Fibroblast of upper back skin (primary cell): ENCODE results near the gene HEMGN.
"Not testable (repeated sequence)": the region's sequence is repeated elsewhere in the genome, so short reads cannot be mapped to it uniquely, and the experiment has no call there.

ENCODE experiments used
- DNase-seq: peaks from one replicate; pipeline ENCODE4 v3.0.0-alpha.2; 2013

The HEMGN gene

DNA sequence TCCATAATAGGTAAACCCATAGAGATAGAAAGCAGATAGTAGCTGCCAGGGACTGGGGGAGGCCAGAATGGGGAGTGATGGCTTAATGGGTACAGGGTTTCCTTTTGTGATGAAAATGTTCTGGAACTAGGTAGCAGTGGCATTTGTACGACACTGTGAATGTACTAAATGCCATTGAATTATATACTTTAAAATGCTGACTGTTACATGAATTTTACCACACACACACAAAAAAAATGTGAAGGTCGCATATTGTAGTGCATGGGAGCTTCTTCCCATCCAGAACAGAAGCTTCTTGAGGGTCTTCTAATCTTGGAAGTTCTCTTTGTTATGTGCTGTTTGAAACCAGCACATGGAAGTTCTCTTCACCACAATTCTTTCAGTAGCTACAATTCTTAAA, 25.3 kb upstream of the HEMGN start:
- no peak for DNase-seq

DNA sequence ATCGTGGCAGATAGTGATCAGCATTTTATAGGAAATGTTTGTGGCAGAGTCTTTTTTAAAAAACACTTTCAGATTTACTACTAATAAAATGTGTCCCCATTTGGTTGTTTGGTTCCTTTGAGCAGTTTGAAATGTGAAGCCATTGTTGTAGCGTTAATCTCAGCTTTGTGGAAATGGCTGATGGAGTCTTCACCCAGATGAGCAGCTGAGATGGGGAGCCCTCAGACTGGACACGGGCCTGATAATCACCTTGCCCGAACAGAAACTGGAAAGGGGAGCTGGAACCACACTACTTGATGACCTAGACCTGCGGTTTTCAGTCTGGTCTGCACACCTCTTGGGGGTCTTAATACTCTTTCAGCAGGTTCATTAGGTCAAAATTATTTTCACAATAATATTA, 24.6 kb upstream of the HEMGN start:
- no peak for DNase-seq

DNA sequence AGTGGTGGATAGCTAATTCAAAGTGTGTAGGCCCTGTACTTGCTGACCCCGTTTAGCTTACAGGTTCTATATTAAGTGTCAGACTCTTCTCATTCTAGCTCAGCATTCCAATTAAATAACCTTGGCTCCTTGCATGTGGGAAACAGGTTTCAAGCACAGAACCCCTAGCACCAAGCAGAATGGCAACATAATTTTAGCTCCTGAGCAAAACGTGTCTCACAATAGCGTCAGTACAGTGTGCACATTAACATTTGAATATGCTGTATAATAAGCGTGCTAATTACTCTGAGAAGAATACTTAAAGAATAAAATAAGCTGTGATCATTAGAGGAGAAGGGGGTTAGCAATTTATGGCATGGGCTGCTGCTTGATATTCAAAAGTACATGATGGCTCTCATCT, 24.2 kb upstream of the HEMGN start:
- no peak for DNase-seq

DNA sequence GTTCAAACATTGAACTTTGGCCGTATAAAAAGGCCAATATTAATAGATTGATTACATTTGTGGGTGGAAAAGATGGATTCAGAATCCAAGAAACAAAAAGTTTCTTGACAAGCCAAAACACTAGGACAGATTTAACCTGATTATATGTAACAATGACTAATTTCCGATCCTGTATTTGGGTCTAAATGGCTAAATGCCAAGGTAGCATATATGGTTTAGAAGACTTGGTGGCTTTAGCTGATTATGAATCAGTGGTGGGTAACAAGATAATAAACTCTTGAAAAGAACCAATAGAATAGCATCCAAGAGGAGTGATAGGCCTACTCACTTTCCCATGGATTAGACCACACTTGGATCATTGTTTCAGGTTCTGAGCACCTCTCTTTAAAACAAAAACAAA, 23.4 kb upstream of the HEMGN start:
- no peak for DNase-seq

DNA sequence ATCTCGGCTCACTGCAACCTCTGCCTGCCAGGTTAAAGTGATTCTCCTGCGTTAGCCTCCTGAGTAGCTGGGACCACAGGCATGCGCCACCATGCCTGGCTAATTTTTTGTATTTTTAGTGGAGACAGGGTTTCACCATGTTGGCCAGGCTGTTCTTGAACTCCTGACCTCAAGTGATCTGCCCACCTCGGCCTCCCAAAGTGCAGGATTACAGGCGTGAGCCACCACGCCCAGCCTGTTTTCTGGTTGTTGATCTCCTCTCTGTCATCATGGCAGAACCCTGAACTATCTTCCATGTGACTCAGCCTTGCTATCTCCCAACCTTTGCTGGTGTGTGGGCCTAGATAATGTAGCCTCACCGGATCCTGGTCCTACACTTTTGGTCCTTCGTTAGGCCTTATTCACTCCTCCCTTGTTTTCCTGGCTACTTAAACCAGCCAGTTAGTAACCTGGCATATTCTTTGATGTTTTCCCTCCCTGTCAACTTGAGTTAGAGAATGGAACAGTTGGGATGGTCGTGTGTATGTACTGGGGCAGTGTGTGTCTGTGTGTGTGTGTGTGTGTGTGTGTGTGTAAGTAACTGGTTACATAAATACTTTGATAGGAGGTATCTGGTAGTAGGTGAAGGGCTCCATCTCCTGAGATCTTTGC, 22.8 kb upstream of the HEMGN start:
- not testable (repeated sequence) for DNase-seq

DNA sequence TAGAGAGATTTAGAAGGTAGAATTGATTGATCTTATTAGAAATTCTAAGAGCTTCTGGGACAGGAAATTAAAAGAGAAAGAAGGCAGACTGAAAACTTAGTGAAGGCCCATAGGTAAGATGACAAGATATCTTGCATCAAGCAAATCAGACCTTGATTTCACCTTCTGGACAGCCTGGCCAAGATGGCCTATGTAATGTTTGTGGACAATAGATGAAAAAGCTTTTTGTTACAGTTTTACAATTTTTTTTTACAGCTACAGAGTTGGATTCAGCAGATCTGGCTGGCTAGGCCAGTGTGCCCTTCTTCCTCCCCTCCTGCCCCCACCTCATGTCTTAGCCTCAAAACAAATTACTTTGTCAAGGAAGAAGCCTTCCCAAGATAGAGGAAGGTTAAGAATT, 21.6 kb upstream of the HEMGN start:
- DNase-seq, result no peak

DNA sequence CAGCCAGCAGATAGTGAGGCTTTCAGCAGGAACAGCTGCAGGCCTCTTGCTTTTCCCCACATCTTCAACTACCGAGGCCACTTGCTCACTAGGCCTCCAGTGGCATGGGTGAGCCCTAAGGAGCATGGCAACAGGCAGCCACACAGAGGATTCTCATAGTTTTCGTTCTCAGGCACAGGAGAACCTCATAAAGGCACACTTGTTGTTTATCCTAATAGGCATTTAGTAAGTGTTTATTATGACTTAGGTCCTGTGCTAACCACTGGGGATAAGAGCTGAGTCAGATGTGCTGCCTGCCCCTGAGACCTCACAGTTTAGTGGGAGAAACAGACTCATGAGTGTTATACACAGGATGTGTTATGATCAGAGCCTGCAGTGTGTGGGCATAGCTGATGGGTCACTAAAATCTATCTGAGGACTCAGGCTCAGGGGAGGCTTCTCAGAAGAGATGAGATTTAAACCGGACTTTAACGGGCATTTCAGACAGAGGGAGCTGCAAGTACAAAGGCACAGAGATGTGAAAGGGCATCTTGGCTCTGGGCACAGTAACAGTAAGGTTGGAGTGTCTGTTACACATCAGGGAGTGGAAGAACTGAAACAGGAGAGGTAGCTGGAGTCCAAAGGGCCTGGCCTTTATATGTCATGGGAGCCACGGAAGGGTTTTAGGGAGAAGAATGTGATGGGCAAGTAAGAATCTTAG, 21.0 kb upstream of the HEMGN start:
- DNase-seq, result no peak

DNA sequence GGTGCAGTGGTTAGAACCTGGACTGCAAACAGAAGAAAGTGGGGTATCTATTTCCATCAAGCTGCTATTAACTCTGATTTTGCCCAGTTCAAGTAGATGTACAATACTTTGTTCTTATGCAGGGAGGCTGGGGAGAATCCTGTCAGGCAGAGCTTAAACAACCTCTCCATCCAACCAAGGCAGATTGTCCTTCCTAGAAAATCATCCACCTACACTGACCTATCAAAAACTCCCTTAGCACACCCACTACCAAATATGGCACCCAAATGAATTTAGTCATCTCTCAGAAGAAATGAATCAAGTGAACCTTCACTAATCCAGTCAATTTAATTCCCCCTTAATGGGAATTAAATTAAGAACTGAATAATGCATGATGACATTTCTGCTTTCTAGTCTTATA, 18.4 kb upstream of the HEMGN start:
- DNase-seq, result no peak

DNA sequence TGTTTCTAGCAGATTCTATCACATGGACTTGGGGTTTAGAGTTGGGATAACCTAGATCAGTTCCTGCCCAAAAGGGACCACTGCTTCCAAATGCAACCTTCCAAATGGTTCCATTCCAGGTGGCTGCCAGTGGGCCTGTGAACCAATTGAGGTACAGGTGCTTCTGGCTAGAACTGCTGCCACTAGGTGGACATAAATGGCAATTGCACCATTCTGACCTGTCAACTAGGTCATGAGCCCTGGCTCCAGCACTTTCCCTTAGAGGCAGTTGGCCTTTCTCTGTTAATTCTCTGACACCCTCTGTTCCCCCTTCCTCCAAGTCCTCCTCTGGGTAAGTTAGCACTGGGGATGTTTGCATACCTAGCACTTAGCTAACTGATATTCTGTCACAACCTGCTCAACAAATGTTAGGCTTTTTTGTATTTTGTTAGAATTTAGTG, 16.6 kb upstream of the HEMGN start:
- DNase-seq, result no peak

DNA sequence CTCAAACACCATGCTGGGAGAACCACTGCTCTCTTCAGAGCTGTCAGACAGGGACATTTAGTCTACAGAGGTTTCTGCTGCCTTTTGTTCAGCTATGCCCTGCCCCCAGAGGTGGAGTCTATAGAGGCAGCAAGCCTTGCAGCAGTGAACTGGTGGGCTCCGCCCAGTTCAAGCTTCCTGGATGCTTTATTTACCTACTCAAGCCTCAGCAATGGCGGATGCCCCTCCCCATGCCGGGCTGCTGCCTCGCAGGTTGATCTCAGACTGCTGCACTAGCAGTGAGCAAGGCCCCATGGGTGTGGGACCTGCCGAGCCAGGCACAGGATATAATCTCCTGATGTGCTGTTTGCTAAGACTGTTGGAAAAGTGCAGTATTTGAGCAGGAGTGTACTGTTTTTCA, 12.9 kb upstream of the HEMGN start:
- not testable (repeated sequence) for DNase-seq

DNA sequence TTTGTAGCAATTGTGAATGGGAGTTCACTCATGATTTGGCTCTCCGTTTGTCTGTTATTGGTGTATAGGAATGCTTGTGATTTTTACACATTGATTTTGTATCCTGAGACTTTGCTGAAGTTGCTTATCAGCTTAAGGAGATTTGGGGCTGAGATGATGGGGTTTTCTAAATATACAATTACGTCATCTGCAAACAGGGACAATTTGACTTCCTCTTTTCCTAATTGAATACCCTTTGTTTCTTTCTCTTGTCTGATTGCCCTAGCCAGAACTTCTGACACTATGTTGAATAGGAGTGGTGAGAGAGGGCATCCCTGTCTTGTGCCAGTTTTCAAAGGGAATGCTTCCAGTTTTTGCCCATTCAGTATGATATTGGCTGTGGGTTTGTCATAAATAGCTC, 9.1 kb upstream of the HEMGN start:
- DNase-seq, result not testable (repeated sequence)

DNA sequence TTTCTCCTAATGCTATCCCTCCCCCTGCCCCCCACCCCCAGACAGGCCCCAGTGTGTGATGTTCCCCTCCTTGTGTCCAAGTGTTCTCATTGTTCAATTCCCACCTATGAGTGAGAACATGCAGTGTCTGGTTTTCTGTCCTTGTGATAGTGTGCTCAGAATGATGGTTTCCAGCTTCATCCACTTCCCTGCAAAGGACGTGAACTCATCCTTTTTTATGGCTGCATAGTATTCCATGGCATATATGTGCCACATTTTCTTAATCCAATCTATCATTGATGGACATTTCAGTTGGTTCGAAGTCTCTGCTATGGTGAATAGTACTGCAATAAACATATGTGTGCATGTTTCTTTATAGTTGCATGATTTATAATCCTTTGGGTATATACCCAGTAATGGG, 7.5 kb upstream of the HEMGN start:
- DNase-seq, result not testable (repeated sequence)

DNA sequence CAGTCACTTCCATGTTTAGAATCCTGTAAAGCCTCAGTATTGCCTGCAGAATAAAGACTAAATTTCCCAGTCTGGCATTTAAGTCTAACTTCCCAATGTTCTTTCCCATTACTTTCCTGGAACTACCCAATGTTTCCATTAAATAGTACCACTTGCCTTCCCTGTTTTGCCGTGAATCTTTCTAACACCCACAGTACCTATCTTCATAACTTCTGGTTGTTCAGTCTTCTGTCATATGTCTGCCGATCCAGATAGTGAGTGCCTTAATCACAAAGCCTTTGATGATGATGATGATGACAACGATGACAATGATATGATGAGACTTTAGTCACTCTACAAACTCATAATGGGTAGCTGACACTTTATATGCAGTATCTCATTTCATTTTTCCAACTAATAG, 6.6 kb upstream of the HEMGN start:
- no peak for DNase-seq

DNA sequence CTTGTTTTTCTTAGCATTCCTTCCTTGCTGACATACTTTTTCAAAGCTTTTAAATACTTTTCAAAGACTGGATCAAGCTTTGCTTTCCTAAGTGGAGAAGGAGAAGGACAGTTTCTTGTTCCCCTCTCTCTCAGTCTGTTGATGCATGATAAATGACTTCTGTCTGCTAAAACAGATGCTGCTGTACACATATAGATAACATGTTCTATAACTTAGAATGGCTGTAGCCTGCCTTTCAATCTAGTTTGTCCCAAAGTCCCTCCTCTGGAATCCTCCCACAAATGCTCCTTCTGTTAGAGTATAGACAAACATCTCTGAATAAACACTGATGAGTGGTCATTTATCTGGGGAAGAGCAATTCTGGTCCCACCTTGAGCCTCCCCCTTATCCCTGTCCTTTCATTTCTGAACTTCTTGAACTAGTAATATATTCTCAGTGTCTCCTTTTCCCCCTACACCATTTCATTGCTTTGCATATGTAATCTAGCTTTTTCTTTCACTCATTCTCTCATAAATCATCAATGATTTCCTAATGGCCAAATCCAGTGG, 5.4 kb upstream of the HEMGN start:
- DNase-seq, result no peak

DNA sequence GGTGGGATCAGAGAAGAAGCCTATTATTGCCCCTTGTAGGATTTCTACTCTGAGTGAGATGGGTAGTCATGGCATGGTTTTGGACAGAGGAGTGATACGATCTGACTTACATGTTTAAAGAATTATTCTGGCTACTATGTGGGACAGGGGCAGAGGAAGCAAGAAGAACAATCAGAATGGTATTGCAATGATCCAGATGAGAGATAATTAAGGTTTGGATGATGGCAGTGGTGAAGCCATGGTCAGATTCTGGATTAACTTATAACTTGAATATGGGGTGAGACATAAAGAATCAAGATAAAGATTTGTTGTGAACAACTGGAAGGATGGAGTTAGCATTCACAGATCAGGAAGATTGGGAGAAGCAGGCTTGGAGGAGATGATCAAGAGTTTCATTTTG, 3.4 kb upstream of the HEMGN start:
- no peak for DNase-seq

DNA sequence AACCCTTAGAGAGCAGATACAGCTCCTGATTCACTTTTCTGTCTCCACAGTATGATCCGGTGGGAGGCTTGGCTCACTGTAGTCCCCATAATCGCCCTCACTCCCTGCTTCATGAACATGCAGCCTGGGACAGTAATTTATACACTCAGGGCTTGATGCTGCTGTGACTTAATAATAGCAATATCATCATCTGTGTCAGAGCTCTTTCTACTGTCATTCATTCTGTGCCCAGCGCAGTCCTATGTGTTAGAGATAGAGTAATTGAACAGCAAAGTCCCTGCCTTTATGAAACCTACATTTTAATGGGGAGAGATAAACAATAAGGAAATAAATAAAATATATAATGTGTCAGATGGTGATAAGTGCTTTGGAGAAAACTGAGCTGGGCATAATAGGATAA, 2.8 kb upstream of the HEMGN start:
- DNase-seq, result no peak

DNA sequence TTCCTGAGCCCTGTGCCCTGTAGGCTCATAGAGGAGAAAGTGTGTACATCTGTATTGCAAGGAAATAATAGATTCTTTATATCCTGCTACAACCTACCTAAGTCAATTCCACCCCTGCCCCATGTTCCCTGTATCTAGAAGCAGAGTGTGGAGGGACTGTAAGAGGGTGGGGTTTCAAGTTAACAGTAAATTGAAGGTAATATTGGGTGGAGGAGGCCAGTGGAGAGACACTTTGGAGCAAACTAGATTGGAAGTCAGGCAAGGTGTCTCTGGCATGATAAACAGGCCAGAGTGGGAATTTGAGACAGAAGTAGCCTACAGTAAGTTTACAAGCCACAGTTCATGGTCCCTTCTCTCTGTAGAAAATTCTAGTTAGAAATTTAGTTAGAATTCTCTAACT, 2.3 kb upstream of the HEMGN start:
- no peak for DNase-seq

DNA sequence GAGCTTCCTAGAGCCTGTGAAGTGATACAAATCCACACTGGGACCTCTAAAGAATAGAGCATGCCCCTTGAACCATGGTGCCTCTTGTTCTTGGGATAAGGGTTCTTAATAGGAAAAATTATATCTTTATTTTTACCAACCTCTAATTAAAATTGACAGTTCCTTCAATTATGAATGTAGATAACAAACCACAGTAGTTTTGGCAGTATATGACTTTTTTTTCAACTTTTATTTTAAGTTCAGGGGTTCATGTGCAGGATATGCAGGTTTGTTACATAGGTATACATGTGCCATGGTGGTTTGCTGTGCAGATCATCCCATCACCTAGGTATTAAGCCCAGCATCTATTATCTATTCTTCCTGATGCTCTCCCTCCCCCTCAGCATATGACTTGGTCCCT, 974 bp downstream of the HEMGN start:
- no peak for DNase-seq

DNA sequence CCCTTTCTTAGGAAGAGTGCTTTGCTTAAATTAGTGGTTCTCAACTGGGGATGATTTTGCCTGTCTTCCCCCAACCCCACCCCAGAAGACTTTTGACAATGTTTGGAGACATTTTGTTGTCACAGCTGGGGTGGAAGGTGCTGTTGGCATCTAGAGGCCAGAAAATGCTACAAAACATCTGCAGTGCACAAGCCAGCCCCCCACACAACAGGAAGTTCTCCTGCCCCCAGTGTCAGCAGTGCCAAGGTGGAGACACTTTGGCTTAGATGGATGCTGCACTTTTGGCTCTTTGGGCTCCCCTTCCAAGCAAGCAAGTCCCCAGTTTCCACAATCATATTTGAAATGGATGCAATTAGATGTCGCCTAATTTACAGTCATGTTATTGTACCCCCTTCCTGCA, 2.7 kb downstream of the HEMGN start:
- DNase-seq, result no peak

DNA sequence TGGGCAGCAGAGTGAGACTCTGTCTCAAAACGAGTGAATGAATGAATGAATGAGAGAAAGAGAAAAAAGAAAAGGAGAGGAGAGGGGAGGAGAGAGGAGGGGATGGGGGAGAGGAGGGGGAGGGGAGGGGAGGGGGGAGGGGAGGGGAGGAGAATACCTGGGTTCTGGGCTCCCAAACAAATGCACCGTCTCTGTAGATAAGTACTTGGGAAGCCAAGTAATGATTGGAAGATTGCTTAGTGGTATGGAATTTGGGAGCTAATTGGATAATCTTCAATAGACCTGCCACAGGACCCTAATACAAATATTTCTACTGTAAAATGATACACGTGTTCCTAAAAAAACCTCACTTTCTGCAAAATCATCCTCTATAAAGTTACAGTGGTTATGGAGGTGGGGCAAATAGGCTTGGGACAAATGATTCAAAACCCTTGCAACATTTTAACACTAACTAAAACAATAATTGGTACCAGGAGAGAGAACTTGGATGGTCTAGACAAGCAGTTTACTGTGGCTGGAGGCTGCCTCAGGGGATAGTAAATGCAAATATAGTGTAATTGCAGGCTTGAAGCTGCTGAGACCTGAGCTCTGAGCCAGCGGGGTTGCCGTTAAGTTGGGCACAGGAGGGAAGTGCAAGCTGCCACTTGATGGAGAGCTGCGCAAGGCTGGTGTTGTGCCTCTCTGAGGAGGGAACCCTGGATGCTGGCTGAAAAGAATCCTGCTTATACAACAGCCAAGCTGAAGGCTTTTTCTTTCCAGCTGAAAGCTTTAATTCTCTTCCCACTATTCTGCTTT, 3.5 kb downstream of the HEMGN start:
- DNase-seq, result no peak

DNA sequence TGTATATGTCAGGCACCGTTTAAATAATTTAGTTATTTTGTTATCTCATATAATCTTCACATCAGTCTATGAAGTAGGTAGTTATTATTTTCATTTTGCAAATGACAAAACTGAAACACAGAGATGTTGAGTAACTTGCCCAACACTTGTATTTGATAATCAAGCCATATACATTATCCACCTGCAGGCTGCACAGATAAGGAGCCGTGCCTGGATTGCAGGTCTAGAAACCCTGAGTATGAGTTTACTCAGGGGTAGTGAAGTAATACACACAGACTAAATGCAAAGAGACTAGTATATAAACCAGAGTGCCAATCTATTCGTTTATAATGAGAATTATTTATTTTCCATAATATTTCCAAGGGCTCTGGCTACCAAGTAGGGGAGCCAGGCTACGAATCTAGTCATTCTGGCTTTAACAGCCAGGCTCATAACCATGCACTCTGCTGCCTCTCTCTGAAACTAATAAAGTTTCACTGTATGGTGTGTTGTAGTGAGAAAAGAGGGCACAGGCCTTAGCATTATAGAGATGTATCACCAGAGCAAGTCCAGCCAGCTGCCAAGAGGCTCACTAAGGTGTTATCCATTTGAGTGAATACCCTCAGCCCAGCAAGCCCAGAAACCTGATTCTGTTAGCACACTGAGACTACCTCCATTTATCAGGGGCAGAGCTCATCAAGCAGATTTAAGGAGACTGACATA, 4.5 kb downstream of the HEMGN start:
- DNase-seq, result no peak

DNA sequence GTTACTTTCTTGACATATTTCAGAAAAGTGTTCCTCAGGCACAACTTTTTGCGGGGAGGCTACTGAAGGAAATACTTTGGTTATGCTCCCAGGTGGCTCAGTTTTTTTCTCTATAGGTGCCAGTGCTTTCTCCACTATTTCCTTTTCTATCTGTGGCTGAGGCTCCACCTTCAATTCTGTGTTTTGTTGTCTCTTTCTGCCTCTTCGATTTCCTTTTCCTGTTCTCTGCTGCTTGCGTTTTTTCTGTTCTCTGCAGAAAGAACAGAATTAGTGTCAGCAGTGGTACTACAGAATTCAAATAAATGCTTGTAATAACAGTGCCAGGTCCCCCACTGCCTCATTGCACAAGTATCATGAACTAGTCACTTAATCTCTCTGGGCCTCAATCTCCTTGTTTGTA, 7.0 kb downstream of the HEMGN start:
- DNase-seq, result no peak

DNA sequence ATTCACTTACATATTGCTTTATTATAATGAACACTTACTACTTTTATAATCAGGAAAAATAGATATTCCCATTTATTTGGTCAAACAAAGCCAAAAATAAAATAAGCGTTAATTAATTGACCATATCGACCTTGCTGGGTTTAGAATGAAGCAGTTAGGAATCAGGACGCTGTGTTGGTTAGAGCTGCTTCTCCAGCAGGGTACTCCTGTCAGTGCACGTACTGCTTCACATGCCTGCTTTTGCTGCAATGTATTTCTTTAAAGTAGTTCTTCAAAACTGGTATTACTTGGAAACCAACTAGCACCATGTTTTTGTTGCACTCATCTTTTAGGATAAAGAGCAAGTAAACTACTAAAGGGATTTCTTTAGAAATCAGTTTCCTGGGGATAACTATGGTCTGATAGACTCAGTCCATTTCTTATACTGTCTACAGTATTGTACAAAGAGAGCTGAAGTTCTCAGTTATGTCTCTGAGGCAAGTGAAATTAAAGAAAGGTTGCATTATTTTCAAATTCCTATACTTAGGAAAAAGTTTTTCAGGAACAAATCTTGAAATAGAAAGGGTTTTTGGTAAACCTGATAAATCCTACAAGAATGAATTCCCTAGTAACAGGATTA, 8.9 kb downstream of the HEMGN start:
- no peak for DNase-seq
